SJCRH30 (cell line): ENCODE measurements around the gene CDC42EP2. TPM values are rescaled to one million over a fixed set of nuclear protein-coding genes. Genes with fewer than 3 reads are reported as not detected.

Experiments
- total RNA-seq: library from RNA; depleted of rRNA; stranded (reverse); fragments of >200 nt; shearing (Covaris generic); gene quantifications from 2 replicates; pipeline ENCODE4 v1.2.3, GENCODE V29; 2014; rRNA removed

Gene CDC42EP2
- total RNA-seq, 1 experiment from 2014 or later, result 5.6 TPM

Other genes with a start within 250 kb of the CDC42EP2 start
- 80.6 and 87.3 TPM in 2 replicates for gene CDCA5, start 230.8 kb upstream of the CDC42EP2 start, total RNA-seq
- 17.6 and 19.2 TPM in 2 replicates for gene ZFPL1, start 230.6 kb upstream of the CDC42EP2 start, total RNA-seq
- 59.6 and 86.6 TPM in 2 replicates for gene VPS51, start 218.7 kb upstream of the CDC42EP2 start, total RNA-seq
- gene TM7SF2, start 203.0 kb upstream of the CDC42EP2 start, total RNA-seq, result 2.9 and 3.7 TPM in 2 replicates
- gene ZNHIT2, start 197.2 kb upstream of the CDC42EP2 start, total RNA-seq, result 8.3 and 9.4 TPM in 2 replicates
- 281 and 356 TPM in 2 replicates for gene FAU, start 192.7 kb upstream of the CDC42EP2 start, total RNA-seq
- 51.5 and 58.9 TPM in 2 replicates for gene MRPL49, start 192.5 kb upstream of the CDC42EP2 start, total RNA-seq
- gene SYVN1, start 180.3 kb upstream of the CDC42EP2 start, total RNA-seq, result 7.8 and 8.4 TPM in 2 replicates
- gene SPDYC, start 144.6 kb upstream of the CDC42EP2 start, total RNA-seq, result 0.18 TPM in 1 of 2 replicates, not detected in the other
- 41.1 and 49.4 TPM in 2 replicates for gene CAPN1, start 132.9 kb upstream of the CDC42EP2 start, total RNA-seq
- 47.2 and 54.6 TPM in 2 replicates for gene POLA2, start 52.9 kb upstream of the CDC42EP2 start, total RNA-seq
- 33.0 and 38.0 TPM in 2 replicates for gene DPF2, start 19.0 kb downstream of the CDC42EP2 start, total RNA-seq
- 0.53 and 0.71 TPM in 2 replicates for gene TIGD3, start 39.9 kb downstream of the CDC42EP2 start, total RNA-seq
- 1.1 and 1.3 TPM in 2 replicates for gene SLC25A45, start 67.8 kb downstream of the CDC42EP2 start, total RNA-seq
- gene FRMD8, start 71.8 kb downstream of the CDC42EP2 start, total RNA-seq, result 21.0 and 22.2 TPM in 2 replicates
- gene NEAT1, start 107.9 kb downstream of the CDC42EP2 start, total RNA-seq, result 6.2 and 12.8 TPM in 2 replicates
- gene MALAT1, start 184.2 kb downstream of the CDC42EP2 start, total RNA-seq, result 496 and 686 TPM in 2 replicates
- gene SCYL1, start 210.2 kb downstream of the CDC42EP2 start, total RNA-seq, result 39.1 and 41.8 TPM in 2 replicates
- 13.2 and 17.2 TPM in 2 replicates for gene LTBP3, start 243.5 kb downstream of the CDC42EP2 start, total RNA-seq